Liver (tissue), 9 donors: ENCODE data around the gene PTMS. TPM values are rescaled to one million over a fixed set of nuclear protein-coding genes. Genes with fewer than 3 reads are reported as not detected.

Experiments
- DNase-seq: peaks from one replicate; pipeline ENCODE4 v3.0.0-alpha.2; 2017; ENCODE audit warnings: low spot score
- H3K27ac ChIP-seq, 2 donors: one replicate each; pipeline ENCODE4 v1.7.0; 2013; ENCODE audit warnings: inconsistent platforms in 2 of 2, low read length in 2 of 2, control low read depth in 1 of 2, low read depth in 1 of 2, mild to moderate bottlenecking in 1 of 2
- H3K27me3 ChIP-seq, 4 donors: one replicate each; pipeline versions ENCODE4 v1.6.1 to v1.7.0; 2013; ENCODE audit warnings: low read length in 3 of 4, inconsistent platforms in 1 of 4, mild to moderate bottlenecking in 1 of 4, moderate library complexity in 1 of 4; ENCODE audit not compliant: control insufficient read depth in 4 of 4, insufficient read depth in 4 of 4
- H3K36me3 ChIP-seq, 4 donors: one replicate each; pipeline versions ENCODE4 v1.6.1 to v1.7.0; 2013; ENCODE audit warnings: low read length in 3 of 4, mild to moderate bottlenecking in 3 of 4, low read depth in 1 of 4, moderate library complexity in 1 of 4; ENCODE audit not compliant: control insufficient read depth in 4 of 4, insufficient read depth in 3 of 4
- H3K4me1 ChIP-seq, 4 donors: one replicate each; pipeline versions ENCODE4 v1.6.1 to v1.7.0; 2013; ENCODE audit warnings: low read length in 3 of 4, mild to moderate bottlenecking in 3 of 4, moderate library complexity in 1 of 4; ENCODE audit not compliant: control insufficient read depth in 4 of 4, insufficient read depth in 4 of 4
- H3K4me3 ChIP-seq, 3 donors: one replicate each; pipeline versions ENCODE4 v1.6.1 to v1.7.0; 2013; ENCODE audit warnings: low read length in 3 of 3, control low read depth in 1 of 3, low read depth in 1 of 3, mild to moderate bottlenecking in 1 of 3
- H3K9ac ChIP-seq, 2 donors: one replicate each; pipeline ENCODE4 v1.7.0; 2013; ENCODE audit warnings: low read length in 2 of 2, mild to moderate bottlenecking in 2 of 2, moderate library complexity in 2 of 2, control low read depth in 1 of 2, low read depth in 1 of 2
- H3K9me3 ChIP-seq, 4 donors: one replicate each; pipeline versions ENCODE4 v1.6.1 to v1.7.0; 2013; ENCODE audit warnings: low read length in 3 of 4; ENCODE audit not compliant: control insufficient read depth in 4 of 4
- EGR1 ChIP-seq, 2 donors: IDR thresholded peaks; 2 replicates each; pipeline ENCODE4 v1.6.1; 2016 to 2018; ENCODE audit warnings: antibody characterized with exemption in 2 of 2, low read depth in 2 of 2
- FOXA1 ChIP-seq: IDR thresholded peaks from 2 replicates; pipeline ENCODE4 v1.6.1; 2016; ENCODE audit warnings: antibody characterized with exemption
- FOXA2 ChIP-seq: IDR thresholded peaks from 2 replicates; pipeline ENCODE4 v1.6.1; 2016; ENCODE audit warnings: antibody characterized with exemption
- GABPA ChIP-seq, 2 donors: IDR thresholded peaks in 1 of 2; conservative IDR thresholded peaks in 1 of 2; 2 replicates each; pipeline ENCODE4 v1.6.1; 2016; ENCODE audit warnings: antibody characterized with exemption in 2 of 2, mild to moderate bottlenecking in 1 of 2, moderate library complexity in 1 of 2
- HNF4A ChIP-seq, 2 donors: conservative IDR thresholded peaks; 2 replicates each; pipeline ENCODE4 v1.6.1; 2016; ENCODE audit warnings: antibody characterized with exemption in 2 of 2, mild to moderate bottlenecking in 2 of 2
- HNF4G ChIP-seq: IDR thresholded peaks from 2 replicates; pipeline ENCODE4 v1.6.1; 2016; ENCODE audit warnings: antibody characterized with exemption
- JUND ChIP-seq, 2 donors: IDR thresholded peaks; 2 replicates each; pipeline ENCODE4 v1.6.1; 2016; ENCODE audit warnings: antibody characterized with exemption in 2 of 2
- NR2F2 ChIP-seq: IDR thresholded peaks from 2 replicates; pipeline ENCODE4 v1.6.1; 2016; ENCODE audit warnings: antibody characterized with exemption
- RAD21 ChIP-seq, 2 donors: IDR thresholded peaks; 2 replicates each; pipeline ENCODE4 v1.6.1; 2016; ENCODE audit warnings: antibody characterized with exemption in 2 of 2, mild to moderate bottlenecking in 2 of 2
- RXRA ChIP-seq, 2 donors: IDR thresholded peaks; 2 replicates each; pipeline ENCODE4 v1.6.1; 2017 to 2018; ENCODE audit warnings: antibody characterized with exemption in 2 of 2, mild to moderate bottlenecking in 1 of 2
- SP1 ChIP-seq: IDR thresholded peaks from 2 replicates; pipeline ENCODE4 v1.6.1; 2018; ENCODE audit warnings: antibody characterized with exemption, mild to moderate bottlenecking
- TAF1 ChIP-seq: conservative IDR thresholded peaks from 2 replicates; pipeline ENCODE4 v1.6.1; 2016; ENCODE audit warnings: antibody characterized with exemption, mild to moderate bottlenecking
- YY1 ChIP-seq: IDR thresholded peaks from 2 replicates; pipeline ENCODE4 v1.6.1; 2016; ENCODE audit warnings: antibody characterized with exemption, mild to moderate bottlenecking
- WGBS: extraction: QIAGEN DNeasy Blood & Tissue Kit; methylation state at CpG from one replicate; pipeline ENCODE4 v1.1.7; 2013; 5-methylcytosine and 5-hydroxymethylcytosine counted together
- polyA plus RNA-seq, 2 donors: library from polyadenylated mRNA; stranded (reverse) in 1 of 2; unstranded in 1 of 2; fragments of 200-250 nt in 1 of 2; fragments of >200 nt in 1 of 2; fragmentation: Nextera tagmentation in 1 of 2; extraction: Ambion mirVana in 1 of 2; gene quantifications; one replicate each; pipeline versions ENCODE4 v1.2.1 to v1.2.3, GENCODE V29; 2013 to 2015
- total RNA-seq, 2 donors: library from RNA; depleted of rRNA; stranded (reverse); fragments of >200 nt; gene quantifications; one replicate each; pipeline ENCODE4 v1.2.3, GENCODE V29; 2014
- TF ChIP-seq, protein P1 (sequence below): IDR thresholded peaks from 2 replicates; pipeline ENCODE4 v1.6.1; 2016; ENCODE audit warnings: antibody characterized with exemption, mild to moderate bottlenecking
- TF ChIP-seq, protein P2 (sequence below): IDR thresholded peaks from 2 replicates; pipeline ENCODE4 v1.6.1; 2016; ENCODE audit warnings: antibody characterized with exemption
- TF ChIP-seq, protein P3 (sequence below): fragments of 150-350 bp; IDR thresholded peaks from 2 replicates; pipeline ENCODE4 v1.5.1; 2017; ENCODE audit warnings: improper control_type of control experiment, low read depth, low read length; ENCODE audit not compliant: missing input control
- TF ChIP-seq, protein P4 (sequence below): IDR thresholded peaks from 2 replicates; pipeline ENCODE4 v1.6.1; 2016; ENCODE audit warnings: antibody characterized with exemption
- TF ChIP-seq, protein P5 (sequence below): IDR thresholded peaks from 2 replicates; pipeline ENCODE4 v1.6.1; 2016; ENCODE audit warnings: antibody characterized with exemption
- donor health status: healthy.
- donor health status: healthy.
- donor health status: healthy.
- donor health status: healthy.
- donor health status: healthy.

Gene PTMS
- total and polyA plus RNA-seq, 4 donors, result 26.3 to 261 (median 104) TPM

DNA sequence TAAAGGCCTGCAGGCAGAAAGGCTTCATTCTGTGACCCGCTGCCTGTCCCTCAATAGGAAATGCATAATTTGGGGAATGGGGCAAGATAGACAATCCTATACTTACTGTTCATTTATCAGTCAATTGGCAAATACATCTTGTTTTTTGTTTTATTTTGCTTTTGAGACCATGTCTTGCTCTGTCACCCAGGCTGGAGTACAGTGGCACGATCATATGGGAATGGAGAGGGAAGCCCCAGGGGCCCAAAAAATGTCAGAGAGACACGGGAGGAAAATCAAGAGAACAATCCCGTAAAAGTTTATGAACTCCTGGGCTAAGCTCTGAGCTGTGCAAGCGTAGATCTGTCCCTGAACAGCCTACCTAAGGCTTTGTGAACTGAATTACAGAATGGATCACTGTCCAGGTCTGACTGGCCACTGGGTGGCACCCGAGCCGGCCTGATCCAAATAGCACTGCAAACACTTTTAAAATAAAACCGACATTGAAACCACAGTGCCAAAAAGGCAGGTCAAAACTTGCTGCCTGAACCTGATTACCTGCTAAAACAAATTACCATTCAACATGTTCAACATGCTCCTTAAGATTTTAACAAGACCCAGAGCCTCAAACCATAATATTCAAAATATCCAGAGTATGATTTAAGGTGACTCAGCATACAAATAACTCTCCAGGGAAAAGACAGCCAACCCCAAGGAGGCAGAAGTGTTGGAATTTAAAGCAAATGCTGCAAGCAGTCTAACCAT lies 30.5 kb upstream of the PTMS start:
- no peaks in the 10 kb centered on the region for H3K27me3 ChIP-seq
- peak overlapping the region in 1 of 2 donors; percentile 76 for H3K9ac ChIP-seq
- peaks cover 0 to 4% (median 3%) of the 10 kb centered on the region in 4 donors for H3K4me1 ChIP-seq
- TF ChIP-seq, protein P1, sequence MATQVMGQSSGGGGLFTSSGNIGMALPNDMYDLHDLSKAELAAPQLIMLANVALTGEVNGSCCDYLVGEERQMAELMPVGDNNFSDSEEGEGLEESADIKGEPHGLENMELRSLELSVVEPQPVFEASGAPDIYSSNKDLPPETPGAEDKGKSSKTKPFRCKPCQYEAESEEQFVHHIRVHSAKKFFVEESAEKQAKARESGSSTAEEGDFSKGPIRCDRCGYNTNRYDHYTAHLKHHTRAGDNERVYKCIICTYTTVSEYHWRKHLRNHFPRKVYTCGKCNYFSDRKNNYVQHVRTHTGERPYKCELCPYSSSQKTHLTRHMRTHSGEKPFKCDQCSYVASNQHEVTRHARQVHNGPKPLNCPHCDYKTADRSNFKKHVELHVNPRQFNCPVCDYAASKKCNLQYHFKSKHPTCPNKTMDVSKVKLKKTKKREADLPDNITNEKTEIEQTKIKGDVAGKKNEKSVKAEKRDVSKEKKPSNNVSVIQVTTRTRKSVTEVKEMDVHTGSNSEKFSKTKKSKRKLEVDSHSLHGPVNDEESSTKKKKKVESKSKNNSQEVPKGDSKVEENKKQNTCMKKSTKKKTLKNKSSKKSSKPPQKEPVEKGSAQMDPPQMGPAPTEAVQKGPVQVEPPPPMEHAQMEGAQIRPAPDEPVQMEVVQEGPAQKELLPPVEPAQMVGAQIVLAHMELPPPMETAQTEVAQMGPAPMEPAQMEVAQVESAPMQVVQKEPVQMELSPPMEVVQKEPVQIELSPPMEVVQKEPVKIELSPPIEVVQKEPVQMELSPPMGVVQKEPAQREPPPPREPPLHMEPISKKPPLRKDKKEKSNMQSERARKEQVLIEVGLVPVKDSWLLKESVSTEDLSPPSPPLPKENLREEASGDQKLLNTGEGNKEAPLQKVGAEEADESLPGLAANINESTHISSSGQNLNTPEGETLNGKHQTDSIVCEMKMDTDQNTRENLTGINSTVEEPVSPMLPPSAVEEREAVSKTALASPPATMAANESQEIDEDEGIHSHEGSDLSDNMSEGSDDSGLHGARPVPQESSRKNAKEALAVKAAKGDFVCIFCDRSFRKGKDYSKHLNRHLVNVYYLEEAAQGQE, result no peak
- TF ChIP-seq RXRA (IDR thresholded peaks at IDR 0.05), result peak in 1 of 2 donors; percentile 9
- TF ChIP-seq HNF4A (conservative IDR thresholded peaks at IDR 0.05), result peak in 1 of 2 donors; percentile 19
- peak; percentile 94 to 96 for TF ChIP-seq RAD21 (IDR thresholded peaks at IDR 0.05)
- TF ChIP-seq EGR1 (IDR thresholded peaks at IDR 0.05; ENCODE audit: low read depth in 2 of 2), result peak in 1 of 2 donors; percentile 15
- TF ChIP-seq, protein P2, sequence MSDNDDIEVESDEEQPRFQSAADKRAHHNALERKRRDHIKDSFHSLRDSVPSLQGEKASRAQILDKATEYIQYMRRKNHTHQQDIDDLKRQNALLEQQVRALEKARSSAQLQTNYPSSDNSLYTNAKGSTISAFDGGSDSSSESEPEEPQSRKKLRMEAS, result no peak
- no peak for TF ChIP-seq GABPA (IDR thresholded peaks at IDR 0.05 in 1 of 2, conservative IDR thresholded peaks at IDR 0.05 in 1 of 2)
- TF ChIP-seq, protein P3, sequence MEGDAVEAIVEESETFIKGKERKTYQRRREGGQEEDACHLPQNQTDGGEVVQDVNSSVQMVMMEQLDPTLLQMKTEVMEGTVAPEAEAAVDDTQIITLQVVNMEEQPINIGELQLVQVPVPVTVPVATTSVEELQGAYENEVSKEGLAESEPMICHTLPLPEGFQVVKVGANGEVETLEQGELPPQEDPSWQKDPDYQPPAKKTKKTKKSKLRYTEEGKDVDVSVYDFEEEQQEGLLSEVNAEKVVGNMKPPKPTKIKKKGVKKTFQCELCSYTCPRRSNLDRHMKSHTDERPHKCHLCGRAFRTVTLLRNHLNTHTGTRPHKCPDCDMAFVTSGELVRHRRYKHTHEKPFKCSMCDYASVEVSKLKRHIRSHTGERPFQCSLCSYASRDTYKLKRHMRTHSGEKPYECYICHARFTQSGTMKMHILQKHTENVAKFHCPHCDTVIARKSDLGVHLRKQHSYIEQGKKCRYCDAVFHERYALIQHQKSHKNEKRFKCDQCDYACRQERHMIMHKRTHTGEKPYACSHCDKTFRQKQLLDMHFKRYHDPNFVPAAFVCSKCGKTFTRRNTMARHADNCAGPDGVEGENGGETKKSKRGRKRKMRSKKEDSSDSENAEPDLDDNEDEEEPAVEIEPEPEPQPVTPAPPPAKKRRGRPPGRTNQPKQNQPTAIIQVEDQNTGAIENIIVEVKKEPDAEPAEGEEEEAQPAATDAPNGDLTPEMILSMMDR, result peak; percentile 83
- TF ChIP-seq, protein P4, sequence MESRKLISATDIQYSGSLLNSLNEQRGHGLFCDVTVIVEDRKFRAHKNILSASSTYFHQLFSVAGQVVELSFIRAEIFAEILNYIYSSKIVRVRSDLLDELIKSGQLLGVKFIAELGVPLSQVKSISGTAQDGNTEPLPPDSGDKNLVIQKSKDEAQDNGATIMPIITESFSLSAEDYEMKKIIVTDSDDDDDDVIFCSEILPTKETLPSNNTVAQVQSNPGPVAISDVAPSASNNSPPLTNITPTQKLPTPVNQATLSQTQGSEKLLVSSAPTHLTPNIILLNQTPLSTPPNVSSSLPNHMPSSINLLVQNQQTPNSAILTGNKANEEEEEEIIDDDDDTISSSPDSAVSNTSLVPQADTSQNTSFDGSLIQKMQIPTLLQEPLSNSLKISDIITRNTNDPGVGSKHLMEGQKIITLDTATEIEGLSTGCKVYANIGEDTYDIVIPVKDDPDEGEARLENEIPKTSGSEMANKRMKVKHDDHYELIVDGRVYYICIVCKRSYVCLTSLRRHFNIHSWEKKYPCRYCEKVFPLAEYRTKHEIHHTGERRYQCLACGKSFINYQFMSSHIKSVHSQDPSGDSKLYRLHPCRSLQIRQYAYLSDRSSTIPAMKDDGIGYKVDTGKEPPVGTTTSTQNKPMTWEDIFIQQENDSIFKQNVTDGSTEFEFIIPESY, result no peak
- no peak for TF ChIP-seq FOXA1
- TF ChIP-seq FOXA2, result no peak
- TF ChIP-seq TAF1, result no peak
- TF ChIP-seq SP1, result peak; percentile 16
- no peak for TF ChIP-seq JUND (IDR thresholded peaks at IDR 0.05)
- peak; percentile 40 for TF ChIP-seq YY1
- TF ChIP-seq, protein P5, sequence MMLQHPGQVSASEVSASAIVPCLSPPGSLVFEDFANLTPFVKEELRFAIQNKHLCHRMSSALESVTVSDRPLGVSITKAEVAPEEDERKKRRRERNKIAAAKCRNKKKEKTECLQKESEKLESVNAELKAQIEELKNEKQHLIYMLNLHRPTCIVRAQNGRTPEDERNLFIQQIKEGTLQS, result no peak
- no peak for TF ChIP-seq HNF4G
- TF ChIP-seq NR2F2, result no peak
- H3K36me3 ChIP-seq, result peaks cover 2 to 20% (median 13%) of the 10 kb centered on the region in 4 donors
- no peak overlapping the region for H3K4me3 ChIP-seq
- H3K9me3 ChIP-seq, result no peaks in the 10 kb centered on the region
- 31% methylated on average over 8 of the region's 8 CpGs for WGBS
- DNase-seq, result peak; percentile 55
- no peak overlapping the region for H3K27ac ChIP-seq
